AG09319 (cell line): ENCODE measurements around the gene GDPD5.

Experiments used
- DNase-seq: peaks from one replicate; pipeline ENCODE4 v3.0.0-alpha.2; 2010; ENCODE audit warnings: low read depth; ENCODE audit errors: extremely low read depth
- TF ChIP-seq, protein P1 (sequence below): IDR thresholded peaks from 2 replicates; pipeline ENCODE4 v1.5.1; 2011; ENCODE audit warnings: low read depth, mild to moderate bottlenecking, inconsistent platforms, low read length, moderate library complexity

Gene GDPD5

DNA sequence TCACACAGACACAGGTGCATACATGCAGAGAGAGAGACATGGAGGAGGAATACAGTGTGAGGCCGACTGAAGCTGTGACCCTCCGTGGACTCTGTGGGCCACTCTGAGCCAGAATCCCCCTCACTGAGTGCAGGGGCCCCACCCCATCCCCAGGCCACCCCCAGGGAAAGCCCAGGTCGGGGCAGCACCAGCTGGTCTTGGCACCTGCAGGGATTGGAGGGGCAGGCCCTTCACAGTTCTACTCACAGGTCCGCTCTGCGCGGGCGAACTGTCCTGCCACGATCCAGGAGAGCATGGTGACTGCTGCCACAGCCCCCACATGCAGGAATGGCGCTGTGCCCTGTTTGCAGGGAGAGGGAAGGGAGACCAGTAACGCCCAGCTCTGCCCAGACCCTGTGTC is 76.5 kb downstream of the GDPD5 start:
- DNase-seq = no peak
- TF ChIP-seq, protein P1, sequence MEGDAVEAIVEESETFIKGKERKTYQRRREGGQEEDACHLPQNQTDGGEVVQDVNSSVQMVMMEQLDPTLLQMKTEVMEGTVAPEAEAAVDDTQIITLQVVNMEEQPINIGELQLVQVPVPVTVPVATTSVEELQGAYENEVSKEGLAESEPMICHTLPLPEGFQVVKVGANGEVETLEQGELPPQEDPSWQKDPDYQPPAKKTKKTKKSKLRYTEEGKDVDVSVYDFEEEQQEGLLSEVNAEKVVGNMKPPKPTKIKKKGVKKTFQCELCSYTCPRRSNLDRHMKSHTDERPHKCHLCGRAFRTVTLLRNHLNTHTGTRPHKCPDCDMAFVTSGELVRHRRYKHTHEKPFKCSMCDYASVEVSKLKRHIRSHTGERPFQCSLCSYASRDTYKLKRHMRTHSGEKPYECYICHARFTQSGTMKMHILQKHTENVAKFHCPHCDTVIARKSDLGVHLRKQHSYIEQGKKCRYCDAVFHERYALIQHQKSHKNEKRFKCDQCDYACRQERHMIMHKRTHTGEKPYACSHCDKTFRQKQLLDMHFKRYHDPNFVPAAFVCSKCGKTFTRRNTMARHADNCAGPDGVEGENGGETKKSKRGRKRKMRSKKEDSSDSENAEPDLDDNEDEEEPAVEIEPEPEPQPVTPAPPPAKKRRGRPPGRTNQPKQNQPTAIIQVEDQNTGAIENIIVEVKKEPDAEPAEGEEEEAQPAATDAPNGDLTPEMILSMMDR = no peak

DNA sequence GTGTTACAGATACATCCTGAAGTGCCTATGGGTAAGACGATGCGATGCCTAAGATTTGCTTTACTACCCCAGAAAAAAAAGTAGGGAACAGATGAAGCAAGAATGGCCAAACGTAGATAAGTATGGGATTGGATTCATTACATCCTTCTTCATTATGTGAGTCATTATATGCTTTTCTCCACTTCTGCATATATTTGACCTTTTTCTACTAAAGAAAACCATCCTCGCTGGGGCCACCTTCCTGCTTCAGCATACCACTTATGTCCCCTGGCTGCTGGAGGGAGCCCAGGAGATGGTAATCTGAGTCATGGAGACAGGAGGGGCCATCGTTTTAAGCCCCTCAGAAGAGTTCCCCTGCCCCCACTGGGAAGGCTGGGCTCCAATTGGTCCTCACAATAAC is 78.3 kb downstream of the GDPD5 start:
- TF ChIP-seq, protein P1 = no peak
- no peak for DNase-seq

DNA sequence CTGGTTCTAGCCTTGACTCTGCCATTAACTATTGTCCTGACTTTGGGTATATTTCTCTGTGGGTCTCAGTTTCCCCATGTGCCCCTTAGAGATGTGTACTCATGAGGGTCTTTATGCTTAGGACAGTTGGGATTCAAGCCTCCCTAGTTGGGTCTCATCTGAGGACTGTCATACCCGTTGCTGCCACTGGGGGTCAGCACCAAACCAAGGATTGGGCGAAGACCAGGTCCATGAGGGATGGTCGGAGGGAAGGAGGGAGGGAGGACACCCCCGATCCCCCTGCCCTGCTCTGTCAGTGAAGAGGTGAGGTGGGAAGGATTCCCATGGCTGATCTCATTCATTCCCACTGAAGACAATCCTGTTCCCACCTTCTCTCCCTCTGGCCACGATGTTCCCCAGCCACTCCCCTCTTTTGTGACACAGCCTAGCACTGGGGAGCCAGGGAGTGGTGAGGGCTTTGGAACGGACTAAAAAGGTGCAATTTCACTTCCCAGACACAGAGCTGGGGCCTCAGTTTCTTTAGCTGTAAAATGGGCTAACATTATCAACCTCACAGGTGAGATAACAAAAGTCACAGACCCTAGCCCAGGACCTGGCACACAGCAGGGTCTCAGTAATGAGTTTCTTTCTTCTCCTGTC is 80.3 kb downstream of the GDPD5 start:
- TF ChIP-seq, protein P1 = peak; percentile 94
- DNase-seq = peak; percentile 8

DNA sequence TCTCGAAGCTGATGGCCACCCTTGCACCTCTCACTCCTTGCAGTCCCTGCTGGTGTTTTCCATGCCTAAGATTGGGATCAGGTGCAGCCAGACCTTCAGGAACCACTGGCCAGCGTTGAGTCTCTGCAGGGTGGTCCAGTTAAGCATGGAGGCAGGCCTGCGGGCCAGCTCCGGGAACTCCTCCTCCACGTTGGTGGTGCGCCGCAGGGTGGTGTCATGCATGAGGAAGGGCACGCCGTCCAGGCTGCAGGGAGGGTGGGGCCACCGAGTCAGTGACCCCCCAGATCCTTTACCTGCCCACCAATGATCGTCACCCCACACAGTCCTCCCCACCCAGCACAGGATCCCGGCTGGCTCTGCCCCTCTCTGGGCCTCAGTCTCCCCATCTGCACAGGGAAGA is 82.7 kb downstream of the GDPD5 start:
- no peak for DNase-seq
- TF ChIP-seq, protein P1 = no peak

DNA sequence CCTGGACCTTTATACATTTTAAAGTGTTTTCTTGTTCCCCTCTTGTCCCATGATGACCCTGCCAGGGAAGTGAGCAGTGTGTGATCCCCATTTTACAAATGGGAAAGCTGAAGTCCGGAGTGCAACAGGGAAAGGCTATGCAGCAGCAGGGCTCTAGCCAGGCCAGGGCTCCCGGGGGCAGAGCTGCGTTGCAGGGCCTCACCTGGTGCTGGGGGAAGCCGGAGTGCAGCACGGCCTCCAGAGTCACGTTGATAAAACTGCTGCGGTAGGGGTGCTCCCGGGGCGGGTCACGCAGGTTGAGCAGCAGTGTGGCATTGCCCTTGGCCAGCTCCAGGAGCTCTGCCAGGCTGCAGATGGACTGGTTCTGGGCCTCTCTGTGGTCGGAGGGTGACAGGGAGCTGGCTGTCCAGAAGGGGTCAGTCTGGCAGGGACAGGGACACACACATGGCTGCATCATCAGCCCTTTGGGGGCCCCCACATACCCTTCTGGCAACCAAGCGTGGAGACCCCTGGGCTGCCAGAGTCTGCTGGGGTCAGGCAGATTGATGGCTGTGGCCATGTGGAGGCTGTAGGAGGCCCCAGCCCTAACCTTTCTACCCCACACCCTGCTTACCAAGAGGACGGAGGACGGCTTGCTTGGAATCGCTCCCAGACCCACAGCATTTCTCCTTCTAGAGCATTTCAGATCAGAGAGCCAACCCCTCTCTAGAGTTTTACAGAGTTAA is 83.4 kb downstream of the GDPD5 start:
- DNase-seq = no peak
- TF ChIP-seq, protein P1 = no peak

DNA sequence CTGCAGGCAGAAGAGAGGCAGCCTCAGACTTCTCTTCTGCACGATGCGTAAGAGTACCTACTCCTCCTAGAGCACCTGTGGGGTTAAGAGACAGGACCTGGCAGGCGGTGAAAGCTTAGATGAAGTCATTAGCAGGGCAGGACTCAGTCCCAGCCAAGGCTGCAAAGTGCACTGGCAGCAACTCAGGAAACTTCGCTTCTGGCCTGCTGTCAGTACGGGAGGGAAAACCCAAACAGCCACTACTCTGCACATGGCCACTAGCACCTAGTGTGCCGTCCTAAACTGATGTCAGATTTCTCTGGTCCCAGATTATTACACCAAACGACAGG is 84.0 kb downstream of the GDPD5 start:
- DNase-seq = no peak
- TF ChIP-seq, protein P1 = no peak

DNA sequence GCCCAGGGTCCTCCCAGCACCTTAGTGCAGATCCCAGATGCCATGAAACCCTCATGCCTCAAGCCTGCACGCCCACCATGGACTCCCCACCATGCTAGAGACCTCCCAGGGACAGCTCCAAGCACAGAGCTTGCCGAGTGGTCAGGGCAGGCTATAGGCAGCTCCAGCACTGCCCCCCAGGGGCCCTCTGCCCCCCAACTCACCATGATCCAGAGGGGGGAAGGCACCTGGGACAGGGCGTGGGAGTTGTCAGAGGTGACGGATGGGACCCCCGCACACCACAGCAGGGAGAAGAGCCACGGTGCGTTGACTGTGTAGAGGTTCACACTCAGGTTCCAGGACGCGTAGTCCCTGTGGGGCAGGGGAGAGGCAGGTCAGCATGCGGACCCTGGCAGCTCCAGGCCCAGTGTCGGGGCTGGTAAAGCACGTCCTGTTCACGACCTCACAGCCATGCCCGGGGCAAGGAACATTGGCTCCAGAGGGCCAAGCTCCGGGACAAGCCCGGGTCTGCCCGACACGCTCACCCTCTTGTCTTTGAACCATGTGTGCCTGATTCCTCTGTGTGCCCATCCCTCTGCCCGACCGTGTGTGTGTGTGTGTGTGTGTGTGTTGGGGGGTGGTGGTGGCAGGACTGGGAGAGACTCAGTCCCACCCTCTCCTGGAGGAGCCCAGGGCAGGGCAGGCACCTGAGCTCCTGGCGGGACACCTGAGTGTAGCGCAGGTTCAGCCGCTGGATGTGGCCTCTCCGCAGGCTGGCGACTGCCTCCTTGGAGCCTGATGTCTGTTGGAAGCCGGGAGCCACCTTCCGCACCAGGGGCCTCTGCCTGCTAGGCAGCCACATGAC is 84.6 kb downstream of the GDPD5 start:
- no peak for DNase-seq
- TF ChIP-seq, protein P1 = no peak
